Liver (tissue), 9 donors: ENCODE data around the gene SCGB1D2. TPM values are rescaled to one million over a fixed set of nuclear protein-coding genes. Genes with fewer than 3 reads are reported as not detected.

ENCODE experiments used
- DNase-seq: peaks from one replicate; pipeline ENCODE4 v3.0.0-alpha.2; 2017; ENCODE audit warnings: low spot score
- H3K27ac ChIP-seq, 2 donors: one replicate each; pipeline ENCODE4 v1.7.0; 2013; ENCODE audit warnings: inconsistent platforms in 2 of 2, low read length in 2 of 2, control low read depth in 1 of 2, low read depth in 1 of 2, mild to moderate bottlenecking in 1 of 2
- H3K27me3 ChIP-seq, 4 donors: one replicate each; pipeline versions ENCODE4 v1.6.1 to v1.7.0; 2013; ENCODE audit warnings: low read length in 3 of 4, inconsistent platforms in 1 of 4, mild to moderate bottlenecking in 1 of 4, moderate library complexity in 1 of 4; ENCODE audit not compliant: control insufficient read depth in 4 of 4, insufficient read depth in 4 of 4
- H3K36me3 ChIP-seq, 4 donors: one replicate each; pipeline versions ENCODE4 v1.6.1 to v1.7.0; 2013; ENCODE audit warnings: low read length in 3 of 4, mild to moderate bottlenecking in 3 of 4, low read depth in 1 of 4, moderate library complexity in 1 of 4; ENCODE audit not compliant: control insufficient read depth in 4 of 4, insufficient read depth in 3 of 4
- H3K4me1 ChIP-seq, 4 donors: one replicate each; pipeline versions ENCODE4 v1.6.1 to v1.7.0; 2013; ENCODE audit warnings: low read length in 3 of 4, mild to moderate bottlenecking in 3 of 4, moderate library complexity in 1 of 4; ENCODE audit not compliant: control insufficient read depth in 4 of 4, insufficient read depth in 4 of 4
- H3K4me3 ChIP-seq, 3 donors: one replicate each; pipeline versions ENCODE4 v1.6.1 to v1.7.0; 2013; ENCODE audit warnings: low read length in 3 of 3, control low read depth in 1 of 3, low read depth in 1 of 3, mild to moderate bottlenecking in 1 of 3
- H3K9ac ChIP-seq, 2 donors: one replicate each; pipeline ENCODE4 v1.7.0; 2013; ENCODE audit warnings: low read length in 2 of 2, mild to moderate bottlenecking in 2 of 2, moderate library complexity in 2 of 2, control low read depth in 1 of 2, low read depth in 1 of 2
- H3K9me3 ChIP-seq, 4 donors: one replicate each; pipeline versions ENCODE4 v1.6.1 to v1.7.0; 2013; ENCODE audit warnings: low read length in 3 of 4; ENCODE audit not compliant: control insufficient read depth in 4 of 4
- FOXA1 ChIP-seq: IDR thresholded peaks from 2 replicates; pipeline ENCODE4 v1.6.1; 2016; ENCODE audit warnings: antibody characterized with exemption
- FOXA2 ChIP-seq: IDR thresholded peaks from 2 replicates; pipeline ENCODE4 v1.6.1; 2016; ENCODE audit warnings: antibody characterized with exemption
- HNF4A ChIP-seq, 2 donors: conservative IDR thresholded peaks; 2 replicates each; pipeline ENCODE4 v1.6.1; 2016; ENCODE audit warnings: antibody characterized with exemption in 2 of 2, mild to moderate bottlenecking in 2 of 2
- JUND ChIP-seq, 2 donors: IDR thresholded peaks; 2 replicates each; pipeline ENCODE4 v1.6.1; 2016; ENCODE audit warnings: antibody characterized with exemption in 2 of 2
- NR2F2 ChIP-seq: IDR thresholded peaks from 2 replicates; pipeline ENCODE4 v1.6.1; 2016; ENCODE audit warnings: antibody characterized with exemption
- RXRA ChIP-seq, 2 donors: IDR thresholded peaks; 2 replicates each; pipeline ENCODE4 v1.6.1; 2017 to 2018; ENCODE audit warnings: antibody characterized with exemption in 2 of 2, mild to moderate bottlenecking in 1 of 2
- TAF1 ChIP-seq: conservative IDR thresholded peaks from 2 replicates; pipeline ENCODE4 v1.6.1; 2016; ENCODE audit warnings: antibody characterized with exemption, mild to moderate bottlenecking
- WGBS: extraction: QIAGEN DNeasy Blood & Tissue Kit; methylation state at CpG from one replicate; pipeline ENCODE4 v1.1.7; 2013; 5-methylcytosine and 5-hydroxymethylcytosine counted together
- polyA plus RNA-seq, 2 donors: library from polyadenylated mRNA; stranded (reverse) in 1 of 2; unstranded in 1 of 2; fragments of 200-250 nt in 1 of 2; fragments of >200 nt in 1 of 2; fragmentation: Nextera tagmentation in 1 of 2; extraction: Ambion mirVana in 1 of 2; gene quantifications; one replicate each; pipeline versions ENCODE4 v1.2.1 to v1.2.3, GENCODE V29; 2013 to 2015
- total RNA-seq, 2 donors: library from RNA; depleted of rRNA; stranded (reverse); fragments of >200 nt; gene quantifications; one replicate each; pipeline ENCODE4 v1.2.3, GENCODE V29; 2014
- TF ChIP-seq, protein P1 (sequence below): IDR thresholded peaks from 2 replicates; pipeline ENCODE4 v1.6.1; 2016; ENCODE audit warnings: antibody characterized with exemption
- TF ChIP-seq, protein P2 (sequence below): IDR thresholded peaks from 2 replicates; pipeline ENCODE4 v1.6.1; 2016; ENCODE audit warnings: antibody characterized with exemption, mild to moderate bottlenecking
- TF ChIP-seq, protein P3 (sequence below): IDR thresholded peaks from 2 replicates; pipeline ENCODE4 v1.6.1; 2016; ENCODE audit warnings: antibody characterized with exemption
- TF ChIP-seq, protein P4 (sequence below): IDR thresholded peaks from 2 replicates; pipeline ENCODE4 v1.6.1; 2016; ENCODE audit warnings: antibody characterized with exemption
- donor health status: healthy.
- donor health status: healthy.
- donor health status: healthy.
- donor health status: healthy.
- donor health status: healthy.

The SCGB1D2 gene
- total and polyA plus RNA-seq, 4 donors = not detected

DNA sequence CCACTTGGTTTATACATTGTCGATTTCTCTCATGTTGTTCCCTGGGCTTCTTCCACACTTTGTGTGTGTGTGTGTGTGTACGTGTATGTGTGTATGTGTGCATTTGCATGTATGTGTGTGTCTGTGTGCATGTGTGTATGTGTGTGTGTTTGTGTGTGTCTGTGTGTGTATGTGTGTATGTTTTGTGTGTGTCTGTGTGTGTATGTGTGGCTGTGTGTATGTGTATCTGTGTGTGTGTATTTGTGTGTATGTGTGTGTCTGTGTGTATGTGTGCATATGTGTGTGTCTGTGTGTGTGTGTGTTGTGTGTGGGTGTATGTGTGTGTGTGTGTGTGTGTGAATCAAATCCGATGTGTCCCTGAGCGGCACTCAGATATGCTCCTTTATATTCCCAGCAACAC lies 4.5 kb upstream of the SCGB1D2 start:
- no peaks in the 10 kb centered on the region for H3K36me3 ChIP-seq
- H3K27me3 ChIP-seq = peaks cover 0 to 7% (median 3%) of the 10 kb centered on the region in 4 donors
- no peak for DNase-seq
- TF ChIP-seq, protein P1, sequence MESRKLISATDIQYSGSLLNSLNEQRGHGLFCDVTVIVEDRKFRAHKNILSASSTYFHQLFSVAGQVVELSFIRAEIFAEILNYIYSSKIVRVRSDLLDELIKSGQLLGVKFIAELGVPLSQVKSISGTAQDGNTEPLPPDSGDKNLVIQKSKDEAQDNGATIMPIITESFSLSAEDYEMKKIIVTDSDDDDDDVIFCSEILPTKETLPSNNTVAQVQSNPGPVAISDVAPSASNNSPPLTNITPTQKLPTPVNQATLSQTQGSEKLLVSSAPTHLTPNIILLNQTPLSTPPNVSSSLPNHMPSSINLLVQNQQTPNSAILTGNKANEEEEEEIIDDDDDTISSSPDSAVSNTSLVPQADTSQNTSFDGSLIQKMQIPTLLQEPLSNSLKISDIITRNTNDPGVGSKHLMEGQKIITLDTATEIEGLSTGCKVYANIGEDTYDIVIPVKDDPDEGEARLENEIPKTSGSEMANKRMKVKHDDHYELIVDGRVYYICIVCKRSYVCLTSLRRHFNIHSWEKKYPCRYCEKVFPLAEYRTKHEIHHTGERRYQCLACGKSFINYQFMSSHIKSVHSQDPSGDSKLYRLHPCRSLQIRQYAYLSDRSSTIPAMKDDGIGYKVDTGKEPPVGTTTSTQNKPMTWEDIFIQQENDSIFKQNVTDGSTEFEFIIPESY = no peak
- TF ChIP-seq RXRA (IDR thresholded peaks at IDR 0.05) (no peak), JUND (IDR thresholded peaks at IDR 0.05) (no peak), TAF1 (no peak), NR2F2 (no peak), FOXA1 (no peak)
- TF ChIP-seq, protein P2, sequence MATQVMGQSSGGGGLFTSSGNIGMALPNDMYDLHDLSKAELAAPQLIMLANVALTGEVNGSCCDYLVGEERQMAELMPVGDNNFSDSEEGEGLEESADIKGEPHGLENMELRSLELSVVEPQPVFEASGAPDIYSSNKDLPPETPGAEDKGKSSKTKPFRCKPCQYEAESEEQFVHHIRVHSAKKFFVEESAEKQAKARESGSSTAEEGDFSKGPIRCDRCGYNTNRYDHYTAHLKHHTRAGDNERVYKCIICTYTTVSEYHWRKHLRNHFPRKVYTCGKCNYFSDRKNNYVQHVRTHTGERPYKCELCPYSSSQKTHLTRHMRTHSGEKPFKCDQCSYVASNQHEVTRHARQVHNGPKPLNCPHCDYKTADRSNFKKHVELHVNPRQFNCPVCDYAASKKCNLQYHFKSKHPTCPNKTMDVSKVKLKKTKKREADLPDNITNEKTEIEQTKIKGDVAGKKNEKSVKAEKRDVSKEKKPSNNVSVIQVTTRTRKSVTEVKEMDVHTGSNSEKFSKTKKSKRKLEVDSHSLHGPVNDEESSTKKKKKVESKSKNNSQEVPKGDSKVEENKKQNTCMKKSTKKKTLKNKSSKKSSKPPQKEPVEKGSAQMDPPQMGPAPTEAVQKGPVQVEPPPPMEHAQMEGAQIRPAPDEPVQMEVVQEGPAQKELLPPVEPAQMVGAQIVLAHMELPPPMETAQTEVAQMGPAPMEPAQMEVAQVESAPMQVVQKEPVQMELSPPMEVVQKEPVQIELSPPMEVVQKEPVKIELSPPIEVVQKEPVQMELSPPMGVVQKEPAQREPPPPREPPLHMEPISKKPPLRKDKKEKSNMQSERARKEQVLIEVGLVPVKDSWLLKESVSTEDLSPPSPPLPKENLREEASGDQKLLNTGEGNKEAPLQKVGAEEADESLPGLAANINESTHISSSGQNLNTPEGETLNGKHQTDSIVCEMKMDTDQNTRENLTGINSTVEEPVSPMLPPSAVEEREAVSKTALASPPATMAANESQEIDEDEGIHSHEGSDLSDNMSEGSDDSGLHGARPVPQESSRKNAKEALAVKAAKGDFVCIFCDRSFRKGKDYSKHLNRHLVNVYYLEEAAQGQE = no peak
- TF ChIP-seq, protein P3, sequence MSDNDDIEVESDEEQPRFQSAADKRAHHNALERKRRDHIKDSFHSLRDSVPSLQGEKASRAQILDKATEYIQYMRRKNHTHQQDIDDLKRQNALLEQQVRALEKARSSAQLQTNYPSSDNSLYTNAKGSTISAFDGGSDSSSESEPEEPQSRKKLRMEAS = no peak
- TF ChIP-seq, protein P4, sequence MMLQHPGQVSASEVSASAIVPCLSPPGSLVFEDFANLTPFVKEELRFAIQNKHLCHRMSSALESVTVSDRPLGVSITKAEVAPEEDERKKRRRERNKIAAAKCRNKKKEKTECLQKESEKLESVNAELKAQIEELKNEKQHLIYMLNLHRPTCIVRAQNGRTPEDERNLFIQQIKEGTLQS = no peak
- no peaks in the 10 kb centered on the region for H3K4me1 ChIP-seq
- no peak overlapping the region for H3K9ac ChIP-seq
- WGBS = 69% methylated on average over 4 of the region's 4 CpGs
- H3K4me3 ChIP-seq = no peak overlapping the region
- no peak overlapping the region for H3K27ac ChIP-seq
- no peaks in the 10 kb centered on the region for H3K9me3 ChIP-seq

DNA sequence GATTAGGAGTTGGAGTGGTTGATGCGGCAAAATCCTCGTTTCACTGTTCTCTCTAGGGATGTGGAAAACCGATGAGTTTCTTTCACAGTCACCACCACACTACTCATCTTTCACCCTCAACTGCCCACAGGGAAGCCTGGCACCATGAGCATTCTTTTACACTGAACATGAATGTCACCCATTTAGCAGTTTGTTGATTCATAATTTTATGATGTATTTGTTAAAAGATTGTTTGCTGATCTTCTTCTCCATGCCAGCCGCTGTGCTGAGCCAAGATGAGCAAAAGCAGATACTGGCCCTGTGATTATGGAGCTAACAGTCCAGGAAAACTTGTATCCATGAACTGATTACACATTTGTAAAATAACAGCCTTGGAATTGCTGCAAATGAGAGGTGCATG lies 3.9 kb upstream of the SCGB1D2 start:
- H3K27ac ChIP-seq = no peak overlapping the region
- 77% methylated on average over 4 of the region's 4 CpGs for WGBS

More for the DNA sequence above, 3.9 kb upstream of the SCGB1D2 start:
- Histone ChIP-seq H3K27me3 (peaks cover 0 to 4% (median 2%) of the 10 kb centered on the region in 4 donors), H3K36me3 (no peaks in the 10 kb centered on the region), H3K4me1 (no peaks in the 10 kb centered on the region), H3K9me3 (no peaks in the 10 kb centered on the region), H3K9ac (no peak overlapping the region), H3K4me3 (no peak overlapping the region)
- DNase-seq = no peak
- TF ChIP-seq JUND (IDR thresholded peaks at IDR 0.05) = no peak
- TF ChIP-seq HNF4A (conservative IDR thresholded peaks at IDR 0.05) = no peak
- TF ChIP-seq FOXA2 = no peak
- TF ChIP-seq, protein P2 = no peak
